ENCODE measurements around the gene ZNF536. TPM values are rescaled to one million over a fixed set of nuclear protein-coding genes. Genes with fewer than 3 reads are reported as not detected.

ZNF536 gene
- total and polyA plus RNA-seq, 2 of the 4 experiments (the other 2 are of a cell fraction) = not detected

GRCh38 chr19:30386551-30387143, 14.5 kb downstream of the ZNF536 start:
- no CpG with 5 or more reads among the region's 13 CpGs for WGBS, 2 experiments (ENCODE audit: extremely low coverage in 2 of 2, insufficient read length in 1 of 2)
- no TSS peak for BruUV-seq (replicated peaks)
- in situ Hi-C loops (cut with MboI; ENCODE audit: low sequenced_read_pairs) = no loop called here

More at GRCh38 chr19:30386551-30387143, 14.5 kb downstream of the ZNF536 start:
- no peak overlapping the region for H3K18ac ChIP-seq (ENCODE audit: low read depth, low read length)
- no peak overlapping the region for H2BK5ac ChIP-seq (ENCODE audit: low read depth, low read length, poor library complexity, severe bottlenecking)
- dilution Hi-C loops (cut with HindIII; ENCODE audit: low sequenced_read_pairs, unreplicated experiment) = no loop called here
- CTCF ChIA-PET = no interaction called here
- H3K56ac ChIP-seq (ENCODE audit: extremely low read depth, insufficient read depth, low read length) = no peak overlapping the region
- H3K79me1 ChIP-seq (ENCODE audit: low read depth in 1 of 2, low read length in 2 of 2) = no peaks in the 10 kb centered on the region
- peaks cover 30% of the 10 kb centered on the region for H3K9me3 ChIP-seq (ENCODE audit: control insufficient read depth, insufficient read depth, low read length)
- H3K23ac ChIP-seq (ENCODE audit: low read depth, low read length) = no peak overlapping the region
- H3K27me3 ChIP-seq (ENCODE audit: control insufficient read depth, insufficient read depth, low read length) = no peaks in the 10 kb centered on the region
- H2AK5ac ChIP-seq (ENCODE audit: low read depth, low read length) = no peak overlapping the region
- no peak overlapping the region for H2BK120ac ChIP-seq (ENCODE audit: low read depth, low read length)
- H3K4ac ChIP-seq (ENCODE audit: low read depth, low read length) = no peak overlapping the region
- no peak overlapping the region for H3K4me2 ChIP-seq (ENCODE audit: low read depth, low read length)
- H3K9me1 ChIP-seq (ENCODE audit: insufficient read depth, low read length) = no peaks in the 10 kb centered on the region
- POLR2A ChIA-PET (ENCODE audit: unreplicated experiment) = no interaction called here
- intact Hi-C loops (cut with micrococcal nuclease) = no loop called here
- no peak overlapping the region for H2AFZ ChIP-seq (replicated peaks; ENCODE audit: low read length, poor library complexity)
- no peak overlapping the region for H4K8ac ChIP-seq (ENCODE audit: low read depth in 2 of 2, low read length in 2 of 2)
- H3K14ac ChIP-seq (replicated peaks; ENCODE audit: low read depth, low read length) = no peak overlapping the region
- no peak overlapping the region for H3K4me3 ChIP-seq (ENCODE audit: insufficient read depth, low read depth, low read length)
- no peak for TF ChIP-seq CEBPB (IDR thresholded peaks at IDR 0.05; ENCODE audit: low read depth, low read length)
- no peak for TF ChIP-seq CHD1 (IDR thresholded peaks at IDR 0.05; ENCODE audit: low read depth, low read length)
- TF ChIP-seq NFE2L2 (IDR thresholded peaks at IDR 0.05; ENCODE audit: low read depth, low read length) = no peak
- TF ChIP-seq FOS (IDR thresholded peaks at IDR 0.05; ENCODE audit: low read depth, low read length) = no peak
- TF ChIP-seq ELK1 (IDR thresholded peaks at IDR 0.05; ENCODE audit: borderline replicate concordance, low read depth, low read length) = no peak
- no peak for TF ChIP-seq RCOR1 (IDR thresholded peaks at IDR 0.05; ENCODE audit: insufficient replicate concordance, low read length)
- TF ChIP-seq RAD21 (IDR thresholded peaks at IDR 0.05; ENCODE audit: low read length) = no peak
- no peak for TF ChIP-seq SMC3 (IDR thresholded peaks at IDR 0.05; ENCODE audit: low read depth, low read length)
- no peak for TF ChIP-seq MAFK (IDR thresholded peaks at IDR 0.05; ENCODE audit: low read depth, low read length)
- TF ChIP-seq MXI1 (IDR thresholded peaks at IDR 0.05; ENCODE audit: borderline replicate concordance, low read depth, low read length) = no peak
- TF ChIP-seq MAZ (IDR thresholded peaks at IDR 0.05; ENCODE audit: borderline replicate concordance, low read depth, low read length) = no peak
- no peak for TF ChIP-seq RFX5 (IDR thresholded peaks at IDR 0.05; ENCODE audit: low read depth, low read length)
- H4K91ac ChIP-seq (ENCODE audit: insufficient read depth, low read depth, low read length) = no peak overlapping the region
- H3K4me1 ChIP-seq (ENCODE audit: control insufficient read depth, insufficient read depth, low read length) = no peaks in the 10 kb centered on the region
- no peaks in the 10 kb centered on the region for H3K36me3 ChIP-seq (ENCODE audit: control insufficient read depth, insufficient read depth, low read length)
- DNase-seq = no peak
- no peak overlapping the region for H2BK20ac ChIP-seq (ENCODE audit: low read depth, low read length)
- no peak overlapping the region for H4K5ac ChIP-seq (ENCODE audit: low read depth, low read length)
- no peak for ATAC-seq (ENCODE audit: low read depth)
- H2AK9ac ChIP-seq (replicated peaks; ENCODE audit: low read depth, low read length, poor library complexity) = no peak overlapping the region
- no peak overlapping the region for H3K27ac ChIP-seq (ENCODE audit: insufficient read depth, low read length)
- H2BK15ac ChIP-seq (ENCODE audit: low read depth, low read length) = no peak overlapping the region
- H4K20me1 ChIP-seq (ENCODE audit: insufficient read depth, low read length) = no peaks in the 10 kb centered on the region
- H3K9ac ChIP-seq (ENCODE audit: low read depth, low read length) = no peak overlapping the region

All from IMR-90 (cell line).